Activated T-helper 1 cell treated with Interleukin-2 at 50 U/mL for 16 hours (primary cell): ENCODE results near the gene PTOV1.

Source experiments
- DNase-seq: peaks from one replicate; pipeline ENCODE4 v3.0.0-alpha.2; 2020; ENCODE audit warnings: low read depth

The PTOV1 gene

GRCh38 chr19:49850487-49851342 lies at the start of gene PTOV1:
PTOV1 (plus strand) TSS chr19:49851159.
- DNase-seq, result peak; percentile 79

- no peak for DNase-seq
These were observed 49.5 kb upstream of the PTOV1 start for GRCh38 chr19:49801401-49801888.

GRCh38 chr19:49801966-49802661 lies 48.8 kb upstream of the PTOV1 start:
- no peak for DNase-seq

- DNase-seq, result no peak
These were observed 48.0 kb upstream of the PTOV1 start for GRCh38 chr19:49802836-49803528.

- DNase-seq, result no peak
These were observed 47.5 kb upstream of the PTOV1 start for GRCh38 chr19:49803529-49803856.

- no peak for DNase-seq
These were observed 44.9 kb upstream of the PTOV1 start for GRCh38 chr19:49805822-49806619.

GRCh38 chr19:49806620-49806959 lies 44.4 kb upstream of the PTOV1 start:
- no peak for DNase-seq

- no peak for DNase-seq
These were observed 43.7 kb upstream of the PTOV1 start for GRCh38 chr19:49807058-49807903.

GRCh38 chr19:49807904-49808675 lies 42.9 kb upstream of the PTOV1 start:
- no peak for DNase-seq

GRCh38 chr19:49808711-49809159 lies 42.2 kb upstream of the PTOV1 start:
- DNase-seq, result peak; percentile 74

- peak; percentile 25 for DNase-seq
These were observed 41.6 kb upstream of the PTOV1 start for GRCh38 chr19:49809160-49809940.

GRCh38 chr19:49809941-49810389 lies 41.0 kb upstream of the PTOV1 start:
- DNase-seq, result no peak

- no peak for DNase-seq
These were observed 39.6 kb upstream of the PTOV1 start for GRCh38 chr19:49811328-49811727.

GRCh38 chr19:49812452-49812996 lies 38.4 kb upstream of the PTOV1 start:
- no peak for DNase-seq

GRCh38 chr19:49812997-49813861 lies 37.7 kb upstream of the PTOV1 start, which contains the start of gene FUZ:
FUZ (minus strand) TSS chr19:49813292; CDS start chr19:49813106, 186 bp downstream.
- DNase-seq, result peak; percentile 82

GRCh38 chr19:49814010-49814409 lies 36.9 kb upstream of the PTOV1 start:
- DNase-seq, result no peak

- no peak for DNase-seq
These were observed 34.4 kb upstream of the PTOV1 start for GRCh38 chr19:49816590-49816989.
